Measurements from ENCODE around the gene EXD3.

Gene EXD3

GRCh38 chr9:137293482-137294090 is 129.4 kb downstream of the EXD3 start:
- TF ChIP-seq CTCF (IDR thresholded peaks at IDR 0.05; ENCODE audit: borderline replicate concordance, control extremely low read depth, extremely low read depth, insufficient read depth, missing control alignments) = no peak
- in situ Hi-C loops (cut with MboI; ENCODE audit: low sequenced_read_pairs, unreplicated experiment) = loop anchor here (5.0 to 25.0 kb wide), 2 partner anchors 114 to 244 kb away; no protein-coding TSS in a partner anchor
- DNase-seq (ENCODE audit: low spot score) = no peak

- DNase-seq (ENCODE audit: low spot score) = no peak
- in situ Hi-C loops (cut with MboI; ENCODE audit: low sequenced_read_pairs, unreplicated experiment) = loop anchor here (5.0 to 25.0 kb wide), 2 partner anchors 114 to 244 kb away; no protein-coding TSS in a partner anchor
- TF ChIP-seq CTCF (IDR thresholded peaks at IDR 0.05; ENCODE audit: borderline replicate concordance, control extremely low read depth, extremely low read depth, insufficient read depth, missing control alignments) = no peak
These were observed 129.9 kb downstream of the EXD3 start for GRCh38 chr9:137293094-137293481.

GRCh38 chr9:137286975-137287383 is 136.0 kb downstream of the EXD3 start:
- in situ Hi-C loops (cut with MboI; ENCODE audit: low sequenced_read_pairs, unreplicated experiment) = loop anchor here (25.0 kb wide), 1 partner anchor 250 kb away; no protein-coding TSS in a partner anchor
- peak; percentile 48 for TF ChIP-seq CTCF (IDR thresholded peaks at IDR 0.05; ENCODE audit: borderline replicate concordance, control extremely low read depth, extremely low read depth, insufficient read depth, missing control alignments)

GRCh38 chr9:137281345-137282116 is 141.4 kb downstream of the EXD3 start:
- no peak for TF ChIP-seq CTCF (IDR thresholded peaks at IDR 0.05; ENCODE audit: borderline replicate concordance, control extremely low read depth, extremely low read depth, insufficient read depth, missing control alignments)

More at GRCh38 chr9:137286975-137287383, 136.0 kb downstream of the EXD3 start:
- peak; percentile 72 for DNase-seq (ENCODE audit: low spot score)

GRCh38 chr9:137280474-137281344 is 142.3 kb downstream of the EXD3 start:
- DNase-seq (ENCODE audit: low spot score) = no peak
- peak; percentile 42 for TF ChIP-seq CTCF (IDR thresholded peaks at IDR 0.05; ENCODE audit: borderline replicate concordance, control extremely low read depth, extremely low read depth, insufficient read depth, missing control alignments)
- in situ Hi-C loops (cut with MboI; ENCODE audit: low sequenced_read_pairs, unreplicated experiment) = loop anchor here (25.0 kb wide), 1 partner anchor 257 kb away; no protein-coding TSS in a partner anchor

More at GRCh38 chr9:137281345-137282116, 141.4 kb downstream of the EXD3 start:
- in situ Hi-C loops (cut with MboI; ENCODE audit: low sequenced_read_pairs, unreplicated experiment) = loop anchor here (25.0 kb wide), 1 partner anchor 256 kb away; no protein-coding TSS in a partner anchor
- DNase-seq (ENCODE audit: low spot score) = no peak
